GM21786 (cell line): ENCODE data around the gene PEX14.

Source experiments
- ATAC-seq: cut with Tn5 transposase; IDR thresholded peaks from one replicate; pipeline ENCODE4 v1.9.1; 2021; ENCODE audit not compliant: unreplicated experiment

PEX14 gene

GRCh38 chr1:10675813-10676212 is 201.1 kb downstream of the PEX14 start:
- ATAC-seq: no peak

- ATAC-seq: no peak
Measured at GRCh38 chr1:10676963-10677362, 202.2 kb downstream of the PEX14 start.

- ATAC-seq: no peak
Measured at GRCh38 chr1:10677491-10678391, 203.0 kb downstream of the PEX14 start.

GRCh38 chr1:10678402-10678801 is 203.7 kb downstream of the PEX14 start:
- ATAC-seq: no peak

- no peak for ATAC-seq
Measured at GRCh38 chr1:10678852-10679251, 204.1 kb downstream of the PEX14 start.

GRCh38 chr1:10679496-10680220 is 204.9 kb downstream of the PEX14 start:
- no peak for ATAC-seq
